ENCODE measurements around the gene KRT80. TPM values are rescaled to one million over a fixed set of nuclear protein-coding genes. Genes with fewer than 3 reads are reported as not detected.
A peak's percentile ranks its signal among the peaks of the same experiment; 100 is the strongest.

The KRT80 gene
- total and polyA plus RNA-seq, 2 of the 13 experiments (the other 11 are each of a cell fraction or from before 2014, with no cell fraction given): 0.27 to 0.53 TPM

DNA sequence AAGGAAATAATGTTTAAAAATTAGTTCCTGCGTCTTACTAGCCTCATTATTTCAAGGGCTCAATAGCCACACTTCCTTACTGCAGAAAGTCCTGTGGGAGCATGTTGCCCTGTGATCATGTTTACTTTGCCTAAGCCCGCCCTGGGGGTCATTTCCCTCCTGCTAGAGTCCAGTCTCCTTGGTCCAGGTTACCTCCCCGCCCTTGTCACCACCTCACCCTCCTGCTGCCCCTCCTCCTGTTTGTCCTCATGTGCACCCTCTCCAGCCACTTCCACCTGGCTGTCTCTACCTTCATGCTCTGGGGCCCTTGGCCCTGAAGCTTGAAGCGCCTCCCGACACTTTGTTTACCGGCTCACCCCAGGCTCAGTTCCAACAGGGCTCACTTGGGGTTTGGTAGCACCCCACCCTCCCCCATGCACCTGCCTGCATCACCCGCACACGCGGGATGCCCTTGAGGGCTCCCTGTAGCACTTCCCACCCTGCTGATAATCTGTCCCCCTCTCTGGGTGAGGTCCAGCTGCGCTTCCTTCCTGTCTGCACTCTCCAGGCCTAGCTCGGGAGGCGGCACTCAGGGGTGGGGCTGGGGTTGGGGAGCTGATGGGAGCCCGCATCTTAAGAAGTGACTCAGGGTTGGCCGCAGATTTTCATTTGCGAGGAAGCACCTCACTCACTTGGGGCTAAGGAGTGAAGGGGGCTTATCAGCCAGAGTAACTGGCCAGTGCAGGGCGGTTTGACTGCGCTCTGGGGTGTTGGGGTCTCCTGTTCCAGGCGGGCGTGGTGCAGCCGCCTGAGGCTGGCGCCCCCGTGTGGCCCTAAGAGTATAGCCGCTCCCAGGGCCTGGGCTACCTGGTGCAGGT, 72.2 kb downstream of the KRT80 start (continued):
- TF ChIP-seq ZNF367 (CRISPR knock-in tag; IDR thresholded peaks at IDR 0.05; ENCODE audit: borderline replicate concordance): no peak
- peak; percentile 15; the same call in 1 of the 2 replicates for TF ChIP-seq ZNF143 (CRISPR knock-in tag; IDR thresholded peaks at IDR 0.05)
- no peak for TF ChIP-seq KLF9 (CRISPR knock-in tag; IDR thresholded peaks at IDR 0.05; ENCODE audit: low read depth)
- no peak for TF ChIP-seq ZSCAN9 (CRISPR knock-in tag; IDR thresholded peaks at IDR 0.05; ENCODE audit: borderline replicate concordance)
- TF ChIP-seq, protein P1, sequence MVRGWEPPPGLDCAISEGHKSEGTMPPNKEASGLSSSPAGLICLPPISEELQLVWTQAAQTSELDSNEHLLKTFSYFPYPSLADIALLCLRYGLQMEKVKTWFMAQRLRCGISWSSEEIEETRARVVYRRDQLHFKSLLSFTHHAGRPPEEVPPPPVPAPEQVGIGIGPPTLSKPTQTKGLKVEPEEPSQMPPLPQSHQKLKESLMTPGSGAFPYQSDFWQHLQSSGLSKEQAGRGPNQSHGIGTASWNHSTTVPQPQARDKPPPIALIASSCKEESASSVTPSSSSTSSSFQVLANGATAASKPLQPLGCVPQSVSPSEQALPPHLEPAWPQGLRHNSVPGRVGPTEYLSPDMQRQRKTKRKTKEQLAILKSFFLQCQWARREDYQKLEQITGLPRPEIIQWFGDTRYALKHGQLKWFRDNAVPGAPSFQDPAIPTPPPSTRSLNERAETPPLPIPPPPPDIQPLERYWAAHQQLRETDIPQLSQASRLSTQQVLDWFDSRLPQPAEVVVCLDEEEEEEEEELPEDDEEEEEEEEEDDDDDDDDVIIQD (CRISPR knock-in tag; IDR thresholded peaks at IDR 0.05; ENCODE audit: low read depth): 0 out of 2 replicates have a peak, but pooled peaks have one; percentile 13
- TF ChIP-seq LCORL (IDR thresholded peaks at IDR 0.05): no peak
- TF ChIP-seq LCORL (CRISPR knock-in tag; IDR thresholded peaks at IDR 0.05): peak; percentile 69; the same call in 1 of the 2 replicates
- no peak for TF ChIP-seq TBX3 (IDR thresholded peaks at IDR 0.05; ENCODE audit: borderline replicate concordance)
- TF ChIP-seq, protein P2, sequence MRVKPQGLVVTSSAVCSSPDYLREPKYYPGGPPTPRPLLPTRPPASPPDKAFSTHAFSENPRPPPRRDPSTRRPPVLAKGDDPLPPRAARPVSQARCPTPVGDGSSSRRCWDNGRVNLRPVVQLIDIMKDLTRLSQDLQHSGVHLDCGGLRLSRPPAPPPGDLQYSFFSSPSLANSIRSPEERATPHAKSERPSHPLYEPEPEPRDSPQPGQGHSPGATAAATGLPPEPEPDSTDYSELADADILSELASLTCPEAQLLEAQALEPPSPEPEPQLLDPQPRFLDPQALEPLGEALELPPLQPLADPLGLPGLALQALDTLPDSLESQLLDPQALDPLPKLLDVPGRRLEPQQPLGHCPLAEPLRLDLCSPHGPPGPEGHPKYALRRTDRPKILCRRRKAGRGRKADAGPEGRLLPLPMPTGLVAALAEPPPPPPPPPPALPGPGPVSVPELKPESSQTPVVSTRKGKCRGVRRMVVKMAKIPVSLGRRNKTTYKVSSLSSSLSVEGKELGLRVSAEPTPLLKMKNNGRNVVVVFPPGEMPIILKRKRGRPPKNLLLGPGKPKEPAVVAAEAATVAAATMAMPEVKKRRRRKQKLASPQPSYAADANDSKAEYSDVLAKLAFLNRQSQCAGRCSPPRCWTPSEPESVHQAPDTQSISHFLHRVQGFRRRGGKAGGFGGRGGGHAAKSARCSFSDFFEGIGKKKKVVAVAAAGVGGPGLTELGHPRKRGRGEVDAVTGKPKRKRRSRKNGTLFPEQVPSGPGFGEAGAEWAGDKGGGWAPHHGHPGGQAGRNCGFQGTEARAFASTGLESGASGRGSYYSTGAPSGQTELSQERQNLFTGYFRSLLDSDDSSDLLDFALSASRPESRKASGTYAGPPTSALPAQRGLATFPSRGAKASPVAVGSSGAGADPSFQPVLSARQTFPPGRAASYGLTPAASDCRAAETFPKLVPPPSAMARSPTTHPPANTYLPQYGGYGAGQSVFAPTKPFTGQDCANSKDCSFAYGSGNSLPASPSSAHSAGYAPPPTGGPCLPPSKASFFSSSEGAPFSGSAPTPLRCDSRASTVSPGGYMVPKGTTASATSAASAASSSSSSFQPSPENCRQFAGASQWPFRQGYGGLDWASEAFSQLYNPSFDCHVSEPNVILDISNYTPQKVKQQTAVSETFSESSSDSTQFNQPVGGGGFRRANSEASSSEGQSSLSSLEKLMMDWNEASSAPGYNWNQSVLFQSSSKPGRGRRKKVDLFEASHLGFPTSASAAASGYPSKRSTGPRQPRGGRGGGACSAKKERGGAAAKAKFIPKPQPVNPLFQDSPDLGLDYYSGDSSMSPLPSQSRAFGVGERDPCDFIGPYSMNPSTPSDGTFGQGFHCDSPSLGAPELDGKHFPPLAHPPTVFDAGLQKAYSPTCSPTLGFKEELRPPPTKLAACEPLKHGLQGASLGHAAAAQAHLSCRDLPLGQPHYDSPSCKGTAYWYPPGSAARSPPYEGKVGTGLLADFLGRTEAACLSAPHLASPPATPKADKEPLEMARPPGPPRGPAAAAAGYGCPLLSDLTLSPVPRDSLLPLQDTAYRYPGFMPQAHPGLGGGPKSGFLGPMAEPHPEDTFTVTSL (CRISPR knock-in tag; IDR thresholded peaks at IDR 0.05; ENCODE audit: borderline replicate concordance): 0 out of 2 replicates have a peak, but pooled peaks have one; percentile 30
- TF ChIP-seq ZNF557 (CRISPR knock-in tag; IDR thresholded peaks at IDR 0.05): no peak
- TF ChIP-seq JDP2 (CRISPR knock-in tag; IDR thresholded peaks at IDR 0.05; ENCODE audit: borderline replicate concordance): no peak
- TF ChIP-seq, protein P3, sequence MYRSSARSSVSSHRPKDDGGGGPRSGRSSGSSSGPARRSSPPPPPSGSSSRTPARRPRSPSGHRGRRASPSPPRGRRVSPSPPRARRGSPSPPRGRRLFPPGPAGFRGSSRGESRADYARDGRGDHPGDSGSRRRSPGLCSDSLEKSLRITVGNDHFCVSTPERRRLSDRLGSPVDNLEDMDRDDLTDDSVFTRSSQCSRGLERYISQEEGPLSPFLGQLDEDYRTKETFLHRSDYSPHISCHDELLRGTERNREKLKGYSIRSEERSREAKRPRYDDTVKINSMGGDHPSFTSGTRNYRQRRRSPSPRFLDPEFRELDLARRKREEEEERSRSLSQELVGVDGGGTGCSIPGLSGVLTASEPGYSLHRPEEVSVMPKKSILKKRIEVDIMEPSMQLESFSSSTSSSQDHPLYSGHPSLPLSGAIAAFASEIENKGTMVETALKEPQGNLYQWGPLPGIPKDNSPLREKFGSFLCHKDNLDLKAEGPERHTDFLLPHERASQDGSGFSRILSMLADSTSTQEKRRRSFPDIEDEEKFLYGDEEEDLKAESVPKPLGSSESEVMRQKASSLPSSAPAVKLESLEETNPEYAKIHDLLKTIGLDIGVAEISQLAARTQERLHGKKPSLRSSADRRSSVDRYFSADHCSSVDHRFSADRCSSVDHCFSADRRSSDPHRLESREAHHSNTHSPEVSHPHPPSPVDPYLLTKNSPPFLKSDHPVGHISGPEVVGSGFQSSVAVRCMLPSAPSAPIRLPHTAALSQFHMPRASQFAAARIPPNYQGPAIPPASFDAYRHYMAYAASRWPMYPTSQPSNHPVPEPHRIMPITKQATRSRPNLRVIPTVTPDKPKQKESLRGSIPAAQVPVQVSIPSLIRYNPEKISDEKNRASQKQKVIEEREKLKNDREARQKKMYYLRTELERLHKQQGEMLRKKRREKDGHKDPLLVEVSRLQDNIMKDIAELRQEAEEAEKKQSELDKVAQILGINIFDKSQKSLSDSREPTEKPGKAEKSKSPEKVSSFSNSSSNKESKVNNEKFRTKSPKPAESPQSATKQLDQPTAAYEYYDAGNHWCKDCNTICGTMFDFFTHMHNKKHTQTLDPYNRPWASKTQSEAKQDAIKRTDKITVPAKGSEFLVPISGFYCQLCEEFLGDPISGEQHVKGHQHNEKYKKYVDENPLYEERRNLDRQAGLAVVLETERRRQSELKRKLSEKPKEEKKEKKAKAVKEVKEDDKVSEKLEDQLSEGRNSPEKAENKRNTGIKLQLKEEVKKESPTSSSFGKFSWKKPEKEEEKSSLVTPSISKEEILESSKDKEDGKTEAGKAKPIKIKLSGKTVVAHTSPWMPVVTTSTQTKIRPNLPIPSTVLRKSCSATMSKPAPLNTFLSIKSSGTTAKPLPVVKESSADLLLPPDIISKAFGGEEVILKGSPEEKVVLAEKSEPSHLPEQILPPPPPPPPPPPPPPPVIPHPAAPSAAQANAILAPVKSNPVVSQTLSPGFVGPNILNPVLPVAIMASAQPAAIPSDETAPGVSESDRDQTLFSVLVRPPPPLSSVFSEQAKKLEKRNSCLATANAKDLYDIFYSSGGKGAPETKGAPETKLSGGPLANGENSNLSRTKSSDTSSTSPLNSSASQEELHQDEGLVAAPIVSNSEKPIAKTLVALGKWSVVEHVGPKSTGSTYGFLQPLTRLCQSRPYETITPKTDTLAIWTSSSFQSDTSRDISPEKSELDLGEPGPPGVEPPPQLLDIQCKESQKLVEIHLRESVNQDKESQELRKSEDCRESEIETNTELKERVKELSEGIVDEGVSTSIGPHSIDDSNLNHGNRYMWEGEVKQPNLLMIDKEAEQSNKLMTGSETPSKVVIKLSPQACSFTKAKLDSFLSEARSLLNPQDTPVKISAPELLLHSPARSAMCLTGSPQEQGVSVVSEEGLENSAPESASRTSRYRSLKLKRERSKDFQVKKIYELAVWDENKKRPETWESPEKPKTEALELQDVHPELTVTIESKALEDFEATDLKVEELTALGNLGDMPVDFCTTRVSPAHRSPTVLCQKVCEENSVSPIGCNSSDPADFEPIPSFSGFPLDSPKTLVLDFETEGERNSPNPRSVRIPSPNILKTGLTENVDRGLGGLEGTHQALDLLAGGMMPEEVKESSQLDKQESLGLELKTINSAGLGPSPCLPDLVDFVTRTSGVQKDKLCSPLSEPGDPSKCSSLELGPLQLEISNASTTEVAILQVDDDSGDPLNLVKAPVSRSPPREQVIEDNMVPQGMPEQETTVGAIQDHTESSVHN (CRISPR knock-in tag; IDR thresholded peaks at IDR 0.05): no peak
- TF ChIP-seq ZSCAN12 (CRISPR knock-in tag; IDR thresholded peaks at IDR 0.05): no peak
- no peak for TF ChIP-seq NCOA1 (CRISPR knock-in tag; IDR thresholded peaks at IDR 0.05)
